ENCODE measurements around the gene RBM22. TPM values are rescaled to one million over a fixed set of nuclear protein-coding genes. Genes with fewer than 3 reads are reported as not detected.

RBM22 gene
- total RNA-seq, 1 donor: 27.1 TPM

- H3K4me1 ChIP-seq (ENCODE audit: insufficient read depth, low read length): peaks cover 18% of the 10 kb centered on the region
These were observed 642 bp downstream of the RBM22 start for GRCh38 chr5:150700246-150700593.

DNA sequence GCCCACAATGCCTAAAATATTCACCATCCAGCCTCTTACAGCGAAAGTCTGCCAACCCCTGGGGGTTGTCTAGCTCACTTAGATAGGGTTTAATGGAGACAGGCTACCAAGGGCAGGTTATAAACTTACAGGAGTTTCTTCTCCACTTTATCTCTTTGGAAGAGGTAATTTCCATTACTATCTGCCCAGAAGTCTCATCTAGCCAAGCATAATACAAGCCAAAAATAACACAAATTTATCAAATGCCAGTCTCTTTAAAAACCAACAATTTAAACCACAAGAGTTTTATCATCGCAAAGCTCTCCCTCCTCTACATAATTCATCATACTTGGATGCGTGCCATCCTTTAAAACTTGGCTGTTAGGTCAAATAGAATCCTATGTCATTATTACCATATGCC lies 6.2 kb downstream of the RBM22 start:
- Histone ChIP-seq H2AFZ (ENCODE audit: low read length) (no peak overlapping the region), H3K36me3 (ENCODE audit: insufficient read depth, low read length) (peaks cover 86% of the 10 kb centered on the region), H3K4me2 (ENCODE audit: insufficient read depth, low read length) (peak overlapping the region; percentile 31), H3K9me3 (ENCODE audit: low read depth, low read length) (no peaks in the 10 kb centered on the region), H4K20me1 (ENCODE audit: insufficient read depth, low read length) (peaks cover 35% of the 10 kb centered on the region), H3K4me1 (ENCODE audit: insufficient read depth, low read length) (peaks cover 21% of the 10 kb centered on the region), H3K4me3 (ENCODE audit: insufficient read depth, low read length) (no peak overlapping the region), H3K27me3 (ENCODE audit: insufficient read depth, low read length) (no peaks in the 10 kb centered on the region), H3K27ac (ENCODE audit: low read depth, low read length) (peak overlapping the region; percentile 9), H3K79me2 (ENCODE audit: insufficient read depth, low read length) (peaks cover 15% of the 10 kb centered on the region)
- TF ChIP-seq, protein P1, sequence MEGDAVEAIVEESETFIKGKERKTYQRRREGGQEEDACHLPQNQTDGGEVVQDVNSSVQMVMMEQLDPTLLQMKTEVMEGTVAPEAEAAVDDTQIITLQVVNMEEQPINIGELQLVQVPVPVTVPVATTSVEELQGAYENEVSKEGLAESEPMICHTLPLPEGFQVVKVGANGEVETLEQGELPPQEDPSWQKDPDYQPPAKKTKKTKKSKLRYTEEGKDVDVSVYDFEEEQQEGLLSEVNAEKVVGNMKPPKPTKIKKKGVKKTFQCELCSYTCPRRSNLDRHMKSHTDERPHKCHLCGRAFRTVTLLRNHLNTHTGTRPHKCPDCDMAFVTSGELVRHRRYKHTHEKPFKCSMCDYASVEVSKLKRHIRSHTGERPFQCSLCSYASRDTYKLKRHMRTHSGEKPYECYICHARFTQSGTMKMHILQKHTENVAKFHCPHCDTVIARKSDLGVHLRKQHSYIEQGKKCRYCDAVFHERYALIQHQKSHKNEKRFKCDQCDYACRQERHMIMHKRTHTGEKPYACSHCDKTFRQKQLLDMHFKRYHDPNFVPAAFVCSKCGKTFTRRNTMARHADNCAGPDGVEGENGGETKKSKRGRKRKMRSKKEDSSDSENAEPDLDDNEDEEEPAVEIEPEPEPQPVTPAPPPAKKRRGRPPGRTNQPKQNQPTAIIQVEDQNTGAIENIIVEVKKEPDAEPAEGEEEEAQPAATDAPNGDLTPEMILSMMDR (IDR thresholded peaks at IDR 0.05; ENCODE audit: extremely low read depth, low read depth, low read length): no peak
- no peak for DNase-seq (ENCODE audit: insufficient read length, low spot score, missing footprints)

More at GRCh38 chr5:150700246-150700593, 642 bp downstream of the RBM22 start:
- peak overlapping the region; percentile 92 for H3K27ac ChIP-seq (ENCODE audit: low read depth, low read length)
- peaks cover 27% of the 10 kb centered on the region for H3K79me2 ChIP-seq (ENCODE audit: insufficient read depth, low read length)
- DNase-seq (ENCODE audit: insufficient read length, low spot score, missing footprints): no peak
- peak overlapping the region; percentile 82 for H3K4me2 ChIP-seq (ENCODE audit: insufficient read depth, low read length)
- TF ChIP-seq, protein P1 (IDR thresholded peaks at IDR 0.05; ENCODE audit: extremely low read depth, low read depth, low read length): no peak
- peaks cover 38% of the 10 kb centered on the region for H3K36me3 ChIP-seq (ENCODE audit: insufficient read depth, low read length)
- H3K9me3 ChIP-seq (ENCODE audit: low read depth, low read length): no peaks in the 10 kb centered on the region
- peaks cover 17% of the 10 kb centered on the region for H4K20me1 ChIP-seq (ENCODE audit: insufficient read depth, low read length)
- no peaks in the 10 kb centered on the region for H3K27me3 ChIP-seq (ENCODE audit: insufficient read depth, low read length)
- peak overlapping the region; percentile 98 for H3K4me3 ChIP-seq (ENCODE audit: insufficient read depth, low read length)
- H2AFZ ChIP-seq (ENCODE audit: low read length): no peak overlapping the region

- Histone ChIP-seq H3K4me2 (ENCODE audit: insufficient read depth, low read length) (no peak overlapping the region), H3K9me3 (ENCODE audit: low read depth, low read length) (no peaks in the 10 kb centered on the region), H2AFZ (ENCODE audit: low read length) (no peak overlapping the region), H3K27ac (ENCODE audit: low read depth, low read length) (no peak overlapping the region), H3K4me3 (ENCODE audit: insufficient read depth, low read length) (no peak overlapping the region), H3K27me3 (ENCODE audit: insufficient read depth, low read length) (no peaks in the 10 kb centered on the region), H3K79me2 (ENCODE audit: insufficient read depth, low read length) (no peaks in the 10 kb centered on the region), H3K36me3 (ENCODE audit: insufficient read depth, low read length) (peaks cover 69% of the 10 kb centered on the region), H4K20me1 (ENCODE audit: insufficient read depth, low read length) (peaks cover 23% of the 10 kb centered on the region), H3K4me1 (ENCODE audit: insufficient read depth, low read length) (peaks cover 12% of the 10 kb centered on the region)
- no peak for DNase-seq (ENCODE audit: insufficient read length, low spot score, missing footprints)
- TF ChIP-seq, protein P1 (IDR thresholded peaks at IDR 0.05; ENCODE audit: extremely low read depth, low read depth, low read length): no peak
These were observed 8.6 kb downstream of the RBM22 start for GRCh38 chr5:150692276-150692675.

DNA sequence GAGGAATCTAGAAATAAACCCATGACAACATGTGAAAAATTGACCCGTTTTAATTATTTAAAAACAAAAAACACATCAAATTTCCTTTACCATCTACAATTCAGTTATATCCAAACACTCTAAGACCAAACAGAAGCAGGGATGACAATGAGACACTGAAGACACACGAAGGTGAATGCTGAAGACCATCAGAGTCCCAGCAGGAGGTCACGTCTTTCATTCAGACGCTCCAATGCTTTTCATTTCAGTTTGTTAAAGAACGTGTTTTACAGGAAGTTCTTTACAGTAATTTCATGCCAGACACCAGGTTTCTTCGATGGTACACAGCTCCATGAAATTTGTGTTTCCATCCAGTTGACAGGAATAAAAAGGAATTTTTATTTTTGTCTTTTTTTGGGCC lies 10.1 kb downstream of the RBM22 start:
- Histone ChIP-seq H3K36me3 (ENCODE audit: insufficient read depth, low read length) (peaks cover 53% of the 10 kb centered on the region), H3K4me1 (ENCODE audit: insufficient read depth, low read length) (peaks cover 12% of the 10 kb centered on the region), H3K79me2 (ENCODE audit: insufficient read depth, low read length) (no peaks in the 10 kb centered on the region), H3K27me3 (ENCODE audit: insufficient read depth, low read length) (no peaks in the 10 kb centered on the region), H3K4me2 (ENCODE audit: insufficient read depth, low read length) (no peak overlapping the region), H3K4me3 (ENCODE audit: insufficient read depth, low read length) (no peak overlapping the region), H3K27ac (ENCODE audit: low read depth, low read length) (no peak overlapping the region), H3K9me3 (ENCODE audit: low read depth, low read length) (no peaks in the 10 kb centered on the region), H2AFZ (ENCODE audit: low read length) (no peak overlapping the region), H4K20me1 (ENCODE audit: insufficient read depth, low read length) (peaks cover 23% of the 10 kb centered on the region)
- TF ChIP-seq, protein P1 (IDR thresholded peaks at IDR 0.05; ENCODE audit: extremely low read depth, low read depth, low read length): no peak
- peak; percentile 31 for DNase-seq (ENCODE audit: insufficient read length, low spot score, missing footprints)
